HG03342 (cell line): ENCODE results near the gene SCN1B.

Experiments used
- ATAC-seq: cut with Tn5 transposase; IDR thresholded peaks from one replicate; pipeline ENCODE4 v1.9.1; 2021; ENCODE audit warnings: mild to moderate bottlenecking, moderate library complexity; ENCODE audit not compliant: unreplicated experiment

SCN1B gene

DNA sequence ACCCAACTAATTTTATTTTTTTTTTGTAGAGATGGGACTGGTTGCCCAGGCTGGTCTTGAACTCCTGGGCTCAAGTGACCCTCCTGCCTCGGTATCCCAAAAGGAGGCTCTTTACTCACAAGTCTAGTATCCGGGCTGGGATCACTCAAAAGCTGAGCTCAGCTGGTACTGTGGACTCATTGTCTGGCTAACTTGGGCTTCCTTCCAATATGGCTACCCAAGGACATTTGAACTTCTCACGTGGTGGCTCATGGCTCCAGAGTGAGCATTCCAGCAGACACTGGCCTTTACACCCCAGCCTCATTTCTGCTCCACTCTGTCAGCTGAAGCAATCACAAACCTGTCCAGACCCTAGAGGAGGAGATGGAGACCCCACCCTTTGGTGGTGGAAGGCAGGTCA, 40.2 kb downstream of the SCN1B start:
- ATAC-seq = no peak

DNA sequence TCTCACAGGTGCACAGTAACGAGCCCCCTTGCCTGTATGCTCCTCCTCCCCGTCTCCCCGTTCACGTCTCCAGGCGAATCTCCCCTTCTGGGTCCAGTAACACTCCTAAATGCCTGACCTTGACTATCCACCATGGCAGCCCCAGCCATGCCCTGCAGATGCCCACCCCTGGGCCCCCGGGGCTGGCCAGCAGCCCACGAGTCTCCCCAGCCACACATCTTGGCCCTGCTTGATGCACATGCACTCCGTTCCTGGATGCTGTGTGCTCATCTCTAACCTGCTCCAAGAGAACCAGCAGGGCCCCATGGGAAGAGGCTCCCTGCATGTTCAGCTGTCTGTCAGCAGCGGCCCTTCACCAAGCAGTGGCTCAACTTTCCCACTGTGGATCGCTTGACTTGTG, 43.2 kb downstream of the SCN1B start:
- no peak for ATAC-seq

DNA sequence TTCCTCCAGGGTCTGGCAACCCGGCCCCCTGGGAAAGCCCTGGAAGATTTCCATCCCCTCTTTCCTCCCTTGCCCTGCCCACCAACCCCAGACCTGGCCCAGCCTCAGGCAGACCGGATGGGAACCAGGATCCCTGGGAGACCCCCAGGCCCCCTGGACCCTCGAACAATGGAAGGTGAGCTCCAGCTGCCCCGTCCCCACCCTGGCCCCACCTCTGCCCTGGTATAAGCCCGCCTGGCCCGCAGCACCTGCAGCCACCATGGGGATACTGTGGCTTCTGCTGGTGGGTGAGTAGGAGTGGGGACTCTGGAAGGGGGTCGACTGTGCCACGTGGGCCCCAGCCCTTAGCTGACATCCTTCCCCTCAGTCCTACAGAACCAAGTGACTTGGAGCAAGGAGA, 43.7 kb downstream of the SCN1B start:
- ATAC-seq = no peak

DNA sequence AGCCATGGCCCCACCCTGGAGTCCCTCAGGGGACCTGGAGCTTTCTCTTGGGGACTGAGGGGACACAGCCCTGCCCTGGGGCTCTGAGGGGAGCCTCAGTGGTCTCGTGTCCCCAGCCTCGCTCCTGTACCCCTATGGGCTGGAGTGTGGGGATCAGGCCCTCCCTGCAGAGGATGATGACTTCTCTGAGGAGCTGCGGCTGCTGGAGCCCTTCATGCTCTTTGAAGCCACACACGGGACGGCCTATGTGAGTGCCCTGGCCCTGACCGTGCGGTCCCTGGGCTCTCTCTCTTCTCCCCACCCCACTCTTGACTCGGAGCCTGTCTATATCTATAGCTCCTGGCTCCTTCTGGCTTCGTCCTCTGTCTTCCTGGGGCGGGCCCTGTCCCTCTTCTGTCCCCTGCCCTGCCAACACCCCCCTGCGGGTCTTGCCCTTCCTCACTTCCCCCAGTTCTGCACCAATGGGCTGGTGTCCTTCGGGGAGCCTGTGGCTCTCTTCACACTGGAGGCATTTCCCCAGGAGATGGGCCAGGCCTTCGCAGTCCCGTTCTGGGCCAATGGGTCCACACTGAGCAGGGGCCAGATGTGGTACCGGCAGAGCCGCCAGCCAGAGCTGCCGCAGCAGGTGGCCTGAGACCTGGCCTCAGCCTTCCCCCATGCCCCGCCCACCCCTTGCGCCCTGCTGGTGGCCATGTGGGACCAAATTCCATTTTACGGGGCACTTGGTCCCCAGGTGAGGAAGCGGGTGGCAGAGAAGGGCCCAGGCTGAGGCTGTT, 44.3 kb downstream of the SCN1B start:
- ATAC-seq = no peak

DNA sequence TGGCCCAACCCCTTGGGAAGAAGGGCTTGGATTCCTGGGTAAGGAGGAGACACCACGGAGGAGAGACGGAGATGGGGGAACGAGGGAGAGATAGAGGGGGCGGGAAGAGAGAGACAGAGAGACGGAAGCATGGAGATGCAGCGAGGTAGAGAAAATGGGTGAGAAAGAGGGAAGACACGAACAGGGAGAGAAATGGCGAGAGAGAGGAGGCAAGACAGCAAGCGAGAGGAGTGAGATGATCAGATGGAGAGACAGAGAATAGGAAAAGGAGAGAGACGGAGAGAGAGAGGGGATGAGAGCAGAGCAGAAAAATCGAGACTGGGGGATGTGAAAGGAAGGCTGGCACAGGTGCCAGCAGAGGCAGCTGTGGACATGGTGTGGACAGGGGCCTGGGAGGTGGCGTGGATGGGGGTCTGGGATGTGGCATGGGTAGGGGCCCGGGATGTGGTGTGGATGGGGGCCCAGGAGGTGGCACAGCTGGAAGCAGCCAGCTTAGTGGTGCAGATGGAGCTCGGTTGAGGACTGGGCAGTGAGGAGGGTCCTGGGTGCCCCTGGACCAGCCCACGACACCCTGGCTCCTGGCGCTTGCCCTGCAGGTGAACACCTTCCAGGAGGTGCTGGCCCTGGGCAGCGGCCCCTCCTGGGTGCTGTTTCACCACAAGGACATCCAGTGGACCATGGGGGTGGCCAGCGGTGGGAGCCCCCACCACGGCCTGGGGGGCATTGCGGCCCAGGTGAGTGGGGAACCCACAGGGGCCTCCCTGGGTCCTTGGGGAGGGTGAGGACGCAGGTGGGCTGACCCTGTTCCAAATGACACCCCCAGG, 45.1 kb downstream of the SCN1B start:
- no peak for ATAC-seq

DNA sequence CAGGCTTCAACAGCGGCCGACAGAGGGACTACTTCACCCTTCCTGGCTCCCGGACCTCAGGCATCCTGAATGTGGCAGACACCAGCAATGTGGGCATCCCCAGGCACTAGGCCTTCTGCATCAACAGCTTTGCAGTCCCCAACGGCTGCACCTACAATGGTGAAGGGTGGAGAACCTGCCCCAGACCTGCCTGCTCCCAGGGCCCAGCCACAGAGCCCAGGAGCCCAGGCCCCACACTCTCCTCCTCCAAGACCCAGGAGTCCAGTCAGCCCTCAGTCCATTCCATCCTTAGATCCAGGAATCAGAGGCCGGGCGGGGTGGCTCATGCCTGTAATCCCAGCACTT, 45.7 kb downstream of the SCN1B start:
- no peak for ATAC-seq

DNA sequence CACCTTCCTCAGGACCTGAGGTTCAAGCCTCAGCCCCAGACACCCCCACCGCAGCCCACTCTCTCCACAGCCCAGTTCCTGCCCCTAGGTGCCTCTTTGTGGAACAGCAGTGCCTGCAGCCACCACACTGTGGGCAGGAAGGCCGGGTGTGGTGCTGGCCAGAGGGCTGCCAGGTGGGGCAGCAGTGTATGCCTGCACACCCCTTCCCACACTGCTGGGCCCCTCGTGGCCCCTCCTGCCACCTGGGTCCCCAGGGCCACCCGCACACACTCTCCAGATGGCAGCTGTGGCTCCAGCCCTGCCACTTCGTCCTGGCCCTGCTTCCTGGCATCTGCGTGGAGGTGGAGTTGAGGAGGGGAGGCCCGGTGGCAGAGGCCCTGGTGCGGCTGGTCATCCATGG, 46.4 kb downstream of the SCN1B start:
- ATAC-seq = no peak

DNA sequence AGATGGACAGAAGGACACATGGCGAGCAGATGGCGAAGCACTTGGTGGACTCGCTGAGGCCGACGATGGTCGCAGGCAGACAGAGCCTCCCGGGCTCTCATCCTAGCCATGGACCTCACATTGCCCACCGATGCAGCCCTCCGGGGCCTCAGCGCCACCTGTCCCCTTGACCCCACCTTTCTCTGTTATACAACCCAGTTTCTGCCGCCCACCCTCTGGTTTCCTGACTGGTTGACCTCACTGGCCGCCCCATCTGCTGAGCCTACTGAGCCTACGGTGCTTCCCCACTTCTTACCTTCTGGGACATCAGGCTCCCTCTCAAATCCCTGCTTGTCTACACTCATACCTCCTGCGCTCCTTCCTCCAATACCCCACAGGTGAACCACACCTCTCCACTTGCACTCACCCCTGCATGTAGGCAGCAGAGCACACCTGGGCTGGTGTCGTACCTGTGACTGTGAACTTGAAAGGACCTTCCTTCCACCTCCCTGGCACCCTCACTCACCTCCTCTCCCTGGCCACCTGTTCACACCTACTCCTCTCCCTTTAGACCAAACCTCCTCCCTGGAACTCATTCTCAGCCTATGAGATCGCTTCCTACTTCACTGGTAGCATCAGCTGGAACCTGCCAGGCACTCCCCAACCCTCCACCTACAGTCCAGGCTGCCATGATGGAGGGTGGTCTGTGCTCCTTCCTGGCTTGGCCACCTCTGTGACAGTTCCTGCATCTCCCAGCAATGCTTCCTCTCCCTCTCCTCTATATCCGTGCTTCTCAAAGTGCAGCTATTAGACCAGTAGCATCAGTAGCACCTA, 47.3 kb downstream of the SCN1B start:
- no peak for ATAC-seq

DNA sequence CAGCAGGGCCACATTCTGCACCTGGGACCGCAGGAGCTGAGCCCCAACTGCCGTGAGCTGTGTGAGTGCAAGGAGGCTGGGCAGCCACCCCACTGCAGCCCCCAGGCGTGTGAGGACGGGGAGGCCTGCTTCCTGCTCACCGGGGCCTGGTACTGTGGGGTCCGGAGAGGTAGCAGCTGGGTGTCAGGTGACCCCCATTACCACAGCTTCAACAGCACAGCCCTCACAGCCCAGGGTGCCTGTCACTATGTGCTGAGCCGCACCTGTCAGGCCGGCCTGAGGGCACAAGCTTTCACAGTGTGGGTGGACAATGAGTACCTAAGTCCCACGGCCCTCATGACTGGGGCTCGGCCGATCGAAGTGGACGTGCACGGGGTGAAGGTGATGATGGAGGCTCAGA, 49.6 kb downstream of the SCN1B start:
- no peak for ATAC-seq

DNA sequence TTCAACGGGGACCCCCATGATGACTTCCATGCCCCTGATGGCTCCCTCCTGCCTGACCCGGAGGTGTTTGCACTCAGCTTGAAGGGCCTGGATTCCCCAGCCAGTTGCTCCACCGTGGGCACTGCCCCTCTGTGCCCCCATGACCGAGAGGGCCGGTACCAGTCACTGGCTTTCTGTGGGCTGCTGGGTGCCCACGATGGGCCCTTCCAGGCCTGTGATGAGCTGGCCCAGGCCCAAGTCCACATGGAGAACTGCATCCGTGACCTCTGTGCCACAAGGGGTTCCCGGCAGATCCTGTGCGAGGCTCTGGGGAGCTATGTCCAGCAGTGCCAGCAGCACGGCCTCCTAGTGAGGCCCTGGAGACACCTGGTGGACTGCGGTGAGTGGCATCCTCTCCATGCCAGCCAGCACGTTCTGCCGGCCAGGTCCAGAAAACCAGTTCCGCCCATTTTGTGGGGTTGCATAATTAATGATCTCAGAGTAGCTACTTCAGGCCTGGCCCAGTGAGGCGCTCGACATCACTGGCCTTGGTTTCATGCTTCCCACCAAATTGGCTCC, 50.4 kb downstream of the SCN1B start:
- no peak for ATAC-seq

DNA sequence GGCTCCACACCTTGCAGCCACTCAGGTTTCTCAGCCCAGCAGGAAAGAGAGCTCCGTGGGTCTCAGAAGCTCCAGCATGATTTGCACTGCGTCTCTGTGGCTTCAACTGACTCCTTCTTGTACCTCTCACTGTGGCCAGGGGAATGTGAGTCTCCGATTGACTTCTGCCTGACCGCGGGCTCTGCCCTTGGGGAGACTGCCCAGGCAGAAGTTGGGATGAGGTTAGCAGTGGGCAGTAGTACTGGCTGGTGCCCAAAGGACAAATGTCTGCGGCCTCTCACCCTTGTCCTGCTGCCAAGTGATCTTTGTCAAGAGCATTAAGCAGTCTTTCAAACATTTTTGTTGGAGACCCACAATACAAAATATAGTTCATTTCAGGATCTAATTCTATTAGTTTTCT, 50.9 kb downstream of the SCN1B start:
- no peak for ATAC-seq

DNA sequence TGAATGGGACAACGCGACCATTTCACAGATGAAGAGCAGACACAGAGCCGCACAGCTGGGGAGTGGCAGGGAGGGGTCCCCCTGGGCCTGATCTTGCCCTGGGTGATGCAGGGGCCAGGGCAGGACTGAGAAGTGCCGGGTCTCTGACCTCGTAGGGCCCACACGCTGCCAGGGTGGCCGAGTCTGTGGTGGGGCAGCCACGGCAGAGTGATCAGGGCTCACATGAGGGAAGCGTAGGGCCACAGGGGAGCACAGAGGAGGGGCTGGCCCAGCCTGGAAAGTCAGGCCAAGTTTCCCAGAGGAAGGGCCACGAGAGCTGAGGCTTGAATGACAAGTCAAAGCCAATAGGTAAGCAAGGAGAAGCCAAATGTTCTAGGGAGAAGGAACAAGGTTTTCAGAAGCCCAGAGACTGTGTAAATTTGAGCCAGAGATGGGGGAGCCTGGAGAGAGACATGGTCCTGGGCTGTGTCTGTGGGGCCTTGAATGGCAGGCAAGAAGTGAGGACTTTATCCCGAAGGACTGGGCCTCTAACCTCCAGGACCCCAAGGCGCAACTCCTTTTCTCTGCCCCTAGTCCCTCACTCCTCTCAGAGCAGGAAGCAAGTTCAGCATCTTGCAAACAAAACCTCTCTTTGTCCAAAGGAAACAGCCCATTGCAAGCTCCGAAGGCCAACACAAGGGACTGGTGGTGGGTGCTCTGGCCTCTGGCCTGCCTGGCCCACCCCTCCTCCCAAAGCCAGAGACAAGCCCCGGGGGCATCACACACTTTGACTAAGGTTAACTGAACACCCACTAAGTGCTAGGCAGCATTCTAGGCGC, 53.6 kb downstream of the SCN1B start:
- no peak for ATAC-seq

DNA sequence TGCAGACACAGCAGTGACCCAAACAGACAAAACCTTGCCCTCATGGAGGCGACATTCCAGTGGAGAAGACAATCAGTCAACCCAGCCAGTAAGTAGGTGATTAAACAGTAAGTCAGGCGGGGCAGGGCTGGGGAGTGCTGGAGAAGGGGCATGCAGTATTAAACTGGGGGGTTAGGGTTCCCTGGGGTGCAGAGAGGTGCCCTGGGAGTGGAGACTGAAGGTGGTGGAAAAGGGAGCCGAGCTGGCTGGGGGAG, 54.2 kb downstream of the SCN1B start:
- ATAC-seq = no peak

DNA sequence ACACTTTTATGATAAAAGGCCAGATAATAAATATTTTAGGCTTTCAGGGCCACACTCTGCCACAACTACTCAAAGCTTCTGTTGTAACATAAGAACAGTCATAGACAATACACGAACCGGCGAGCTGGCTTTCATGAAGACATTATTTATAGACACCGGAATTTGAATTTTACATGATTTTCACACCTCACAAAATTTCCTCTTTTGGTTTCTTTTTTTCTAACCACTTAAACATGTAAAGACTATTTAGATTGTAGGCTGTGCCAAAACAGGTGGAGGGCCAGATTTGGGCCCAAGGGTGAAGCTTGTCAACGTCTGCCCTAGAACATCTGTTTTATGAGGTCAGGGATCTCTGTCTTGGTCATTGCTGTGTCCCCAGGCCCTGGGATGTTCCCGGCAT, 55.7 kb downstream of the SCN1B start:
- ATAC-seq = no peak

DNA sequence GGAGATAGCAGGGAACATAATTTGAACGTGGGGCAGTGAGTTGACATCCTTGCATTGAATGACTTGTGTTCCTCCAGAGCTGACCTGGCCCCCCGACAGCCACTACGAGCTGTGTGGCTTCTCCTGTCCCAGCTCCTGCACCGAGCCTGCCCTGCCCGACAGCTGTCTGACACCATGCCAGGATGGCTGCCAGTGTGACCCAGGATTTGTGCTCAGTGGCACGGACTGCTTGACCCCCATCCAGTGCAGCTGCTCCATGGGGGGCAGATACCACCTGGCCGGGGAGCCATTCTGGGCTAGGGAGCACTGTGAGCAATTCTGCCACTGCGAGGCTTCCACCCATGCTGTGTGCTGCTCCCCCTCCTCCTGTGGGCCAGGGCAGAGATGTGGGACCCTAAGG, 56.2 kb downstream of the SCN1B start:
- ATAC-seq = no peak

DNA sequence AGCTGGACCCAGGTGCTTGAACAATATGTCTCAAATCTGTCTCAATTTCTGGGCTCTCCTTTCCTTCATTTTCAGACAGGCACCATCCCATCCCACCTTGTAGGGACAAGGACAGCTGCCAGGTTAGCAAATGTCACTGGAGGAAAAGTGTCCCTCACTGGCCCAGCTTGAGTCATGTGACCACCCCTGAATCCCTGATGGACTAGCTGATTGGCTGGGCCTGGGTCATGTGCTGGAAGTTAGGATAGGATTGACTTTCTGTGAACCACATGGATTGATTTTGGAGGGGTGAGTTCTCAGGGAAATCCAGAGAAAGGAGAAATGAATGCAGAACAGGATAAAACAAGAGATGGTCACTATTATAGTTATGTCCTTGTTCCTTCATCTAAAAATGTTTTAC, 57.1 kb downstream of the SCN1B start:
- no peak for ATAC-seq

DNA sequence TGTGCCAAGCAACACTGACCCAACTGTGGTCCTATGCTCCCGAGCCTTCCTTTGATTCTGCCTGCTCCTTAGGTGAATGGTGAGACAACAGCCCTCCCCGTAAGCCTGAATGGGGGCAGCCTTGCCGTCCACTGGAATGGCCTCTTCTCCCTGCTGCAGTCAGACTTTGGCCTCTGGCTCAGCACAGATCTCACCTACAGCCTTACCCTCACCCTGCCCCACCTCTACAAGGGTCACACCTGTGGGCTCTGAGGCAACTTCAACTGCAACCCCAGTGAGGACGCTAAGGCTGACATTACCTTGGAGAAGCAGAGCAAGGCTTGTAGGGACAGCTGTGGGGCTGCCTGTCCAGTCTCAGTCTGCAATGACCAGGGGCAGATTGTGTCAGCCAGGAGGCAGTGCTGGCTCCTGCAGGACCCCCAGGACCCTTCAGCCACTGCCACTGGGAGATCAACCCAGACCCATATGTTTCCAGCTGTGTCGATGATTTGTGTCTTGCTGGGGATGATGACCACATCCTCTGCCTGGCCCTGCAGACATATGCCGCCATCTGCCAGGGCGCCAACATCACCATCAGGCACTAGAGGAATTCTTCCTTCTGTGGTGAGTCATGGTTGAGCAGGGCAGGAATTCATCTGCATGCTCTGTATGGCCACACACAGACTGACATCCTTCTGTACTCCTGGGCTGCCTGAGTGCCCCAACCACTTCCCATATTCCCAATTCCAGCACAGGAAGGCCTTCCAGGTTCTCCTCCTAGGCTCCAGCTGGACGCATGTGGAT, 58.1 kb downstream of the SCN1B start:
- no peak for ATAC-seq

DNA sequence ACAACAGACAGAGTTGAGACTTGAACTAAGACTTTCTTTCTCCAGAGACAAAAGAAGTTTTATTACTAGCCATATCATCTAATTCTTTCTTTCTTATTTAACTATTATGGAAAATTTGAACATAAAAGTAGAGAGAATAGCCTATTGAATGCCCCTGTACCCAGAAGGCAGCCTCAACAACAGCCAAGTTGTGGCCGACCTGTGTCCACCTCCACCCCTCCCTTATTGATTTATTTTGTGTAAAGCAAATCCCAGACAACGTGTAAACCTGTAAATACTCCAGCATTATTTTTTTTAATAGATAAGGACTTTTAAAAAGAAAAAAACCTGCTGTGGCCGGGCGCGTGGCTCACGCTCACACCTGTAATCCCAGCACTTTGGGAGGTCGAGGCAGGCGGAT, 59.3 kb downstream of the SCN1B start:
- ATAC-seq = no peak
